SK-N-SH (cell line): ENCODE measurements around the gene ZNRF1. TPM values are rescaled to one million over a fixed set of nuclear protein-coding genes. Genes with fewer than 3 reads are reported as not detected.

Source experiments
- CTCF ChIA-PET: fragments of 300-600, 350-600 bp; formaldehyde crosslinking; extraction: SDS; loops from one replicate; lab custom pipeline; 2021; lab: Yijun Ruan, JAX
- POLR2A ChIA-PET: fragments of 350-600 bp; sonication (Branson Sonifier 250); formaldehyde crosslinking; extraction: SDS; loops from one replicate; lab custom pipeline; 2020; ENCODE audit warnings: antibody characterized with exemption, inconsistent platforms; lab: Yijun Ruan, JAX
- DNase-seq: peaks from one replicate; pipeline ENCODE4 v3.0.0; 2012
- H2AFZ ChIP-seq: fragments of 200-600 bp; sonication (generic); 2 replicates; pipeline ENCODE4 v1.8.1; 2016; ENCODE audit warnings: antibody characterized with exemption, mild to moderate bottlenecking, low read depth
- H3F3A ChIP-seq: fragments of 200-600 bp; sonication (generic); replicated peaks from 2 replicates; pipeline ENCODE3; 2016; ENCODE audit warnings: antibody characterized with exemption, mild to moderate bottlenecking; ENCODE audit not compliant: insufficient read depth
- H3K27ac ChIP-seq, 2 experiments: fragments of 200-500 bp in 1 of 2; fragments of 200-600 bp in 1 of 2; sonication (Bioruptor generic) in 1 of 2; sonication (generic), shearing (Covaris generic) in 1 of 2; 2 replicates each; pipeline versions ENCODE4 v1.5.1 to v1.6.1; 2014 to 2016; ENCODE audit warnings: low read depth in 2 of 2, inconsistent platforms in 1 of 2, low read length in 1 of 2, mild to moderate bottlenecking in 1 of 2, mixed read lengths in 1 of 2
- H3K27me3 ChIP-seq: fragments of 200-600 bp; sonication (generic), shearing (Covaris generic); 2 replicates; pipeline ENCODE4 v1.6.1; 2016; ENCODE audit warnings: mixed run types; ENCODE audit not compliant: insufficient read depth
- H3K36me3 ChIP-seq, 2 experiments: fragments of 200-500 bp in 1 of 2; fragments of 200-600 bp in 1 of 2; sonication (Bioruptor generic) in 1 of 2; sonication (generic) in 1 of 2; replicated peaks in 1 of 2; 2 replicates each; pipeline versions ENCODE3 to v1.5.1; 2014 to 2016; ENCODE audit warnings: low read length in 1 of 2, mild to moderate bottlenecking in 1 of 2; ENCODE audit not compliant: insufficient read depth in 2 of 2, control insufficient read depth in 1 of 2
- H3K4me1 ChIP-seq, 2 experiments: fragments of 200-500 bp in 1 of 2; fragments of 200-600 bp in 1 of 2; sonication (Bioruptor generic) in 1 of 2; sonication (generic), shearing (Covaris generic) in 1 of 2; 2 replicates each; pipeline versions ENCODE4 v1.5.1 to v1.6.1; 2014 to 2016; ENCODE audit warnings: low read depth in 1 of 2, low read length in 1 of 2, mixed run types in 1 of 2; ENCODE audit not compliant: insufficient read depth in 2 of 2, control insufficient read depth in 1 of 2
- H3K4me2 ChIP-seq: fragments of 200-600 bp; sonication (generic), shearing (Covaris generic); 2 replicates; pipeline ENCODE4 v1.6.1; 2017; ENCODE audit warnings: mixed run types
- H3K4me3 ChIP-seq, 2 experiments: fragments of 200-500 bp in 1 of 2; fragments of 200-600 bp in 1 of 2; sonication (Bioruptor generic) in 1 of 2; sonication (generic), shearing (Covaris generic) in 1 of 2; 2 replicates each; pipeline versions ENCODE4 v1.5.1 to v1.8.1; 2014 to 2016; ENCODE audit warnings: low read depth in 2 of 2, inconsistent platforms in 1 of 2, low read length in 1 of 2, mild to moderate bottlenecking in 1 of 2, mixed read lengths in 1 of 2, moderate library complexity in 1 of 2
- H3K79me2 ChIP-seq: fragments of 200-600 bp; sonication (generic); 2 replicates; pipeline ENCODE4 v1.8.1; 2017; ENCODE audit warnings: mild to moderate bottlenecking; ENCODE audit not compliant: insufficient read depth
- H3K9ac ChIP-seq: fragments of 200-600 bp; sonication (generic); 2 replicates; pipeline ENCODE4 v1.6.1; 2017; ENCODE audit warnings: mixed run types
- H3K9me2 ChIP-seq: fragments of 200-600 bp; sonication (generic); 2 replicates; pipeline ENCODE4 v1.6.1; 2017; ENCODE audit warnings: mixed run types
- H3K9me3 ChIP-seq: fragments of 200-600 bp; sonication (generic); 2 replicates; pipeline ENCODE4 v1.6.1; 2017; ENCODE audit warnings: mixed run types, mild to moderate bottlenecking, moderate library complexity
- H4K20me1 ChIP-seq: fragments of 200-600 bp; sonication (generic); 2 replicates; pipeline ENCODE4 v1.6.1; 2017; ENCODE audit warnings: mild to moderate bottlenecking, mixed run types; ENCODE audit not compliant: insufficient read depth
- EP300 ChIP-seq, 2 experiments: IDR thresholded peaks; 2 replicates each; pipeline versions ENCODE4 v1.4.0 to v1.6.1; 2012; ENCODE audit warnings: borderline replicate concordance in 1 of 2, low read depth in 1 of 2, low read length in 1 of 2
- EZH2phosphoT487 ChIP-seq: fragments of 200-600 bp; sonication (generic); IDR thresholded peaks from 2 replicates; pipeline ENCODE4 v1.6.1; 2017; ENCODE audit warnings: low read depth, mixed run types, mild to moderate bottlenecking, antibody characterized with exemption, moderate library complexity, borderline replicate concordance
- FOSL2 ChIP-seq: IDR thresholded peaks from 2 replicates; pipeline ENCODE4 v1.4.0; 2012; ENCODE audit warnings: low read depth, mild to moderate bottlenecking, moderate library complexity, borderline replicate concordance
- FOXJ3 ChIP-seq: sonication (generic); formaldehyde crosslinking; IDR thresholded peaks from 2 replicates; pipeline ENCODE4 v1.5.1; 2020; ENCODE audit warnings: mild to moderate bottlenecking, missing genetic modification reagents
- JUND ChIP-seq: IDR thresholded peaks from 2 replicates; pipeline ENCODE4 v1.4.0; 2012
- NFIC ChIP-seq: IDR thresholded peaks from 2 replicates; pipeline ENCODE4 v1.4.0; 2012; ENCODE audit warnings: borderline replicate concordance
- RCOR1 ChIP-seq: fragments of 150-350 bp; IDR thresholded peaks from 2 replicates; pipeline ENCODE4 v1.6.1; 2017; ENCODE audit warnings: antibody characterized with exemption, low read length
- RXRA ChIP-seq: IDR thresholded peaks from 2 replicates; pipeline ENCODE4 v1.4.0; 2012; ENCODE audit warnings: low read depth, mild to moderate bottlenecking, borderline replicate concordance
- TEAD4 ChIP-seq: IDR thresholded peaks from 2 replicates; pipeline ENCODE4 v1.4.0; 2012; ENCODE audit warnings: mild to moderate bottlenecking, borderline replicate concordance; ENCODE audit not compliant: insufficient read depth
- WGBS: methylation state at CpG from one replicate; pipeline ENCODE4 v1.1.6; 2017; ENCODE audit warnings: low lambda C conversion rate; 5-methylcytosine and 5-hydroxymethylcytosine counted together
- polyA plus RNA-seq, 3 experiments: library from polyadenylated mRNA; depleted of rRNA; stranded (reverse); fragments of >200 nt; gene quantifications; 2 replicates each; pipeline ENCODE4 v1.2.3, GENCODE V29; 2012
- TF ChIP-seq, protein P1 (sequence below): IDR thresholded peaks from 2 replicates; pipeline ENCODE4 v1.4.0; 2012; ENCODE audit warnings: low read depth, borderline replicate concordance
- TF ChIP-seq, protein P2 (sequence below): IDR thresholded peaks from 2 replicates; pipeline ENCODE4 v1.4.0; 2012; ENCODE audit warnings: low read depth
- TF ChIP-seq, protein P3 (sequence below): fragments of 150-350 bp; IDR thresholded peaks from 2 replicates; pipeline ENCODE4 v1.6.1; 2016; ENCODE audit warnings: mild to moderate bottlenecking, low read depth, low read length
- TF ChIP-seq, protein P4 (sequence below): IDR thresholded peaks from 2 replicates; pipeline ENCODE4 v1.6.1; 2012; ENCODE audit warnings: mild to moderate bottlenecking, low read depth, low read length, moderate library complexity

ZNRF1 gene
- polyA plus RNA-seq, 1 of the 3 experiments (the other 2 are of a cell fraction), result 23.7 TPM

DNA sequence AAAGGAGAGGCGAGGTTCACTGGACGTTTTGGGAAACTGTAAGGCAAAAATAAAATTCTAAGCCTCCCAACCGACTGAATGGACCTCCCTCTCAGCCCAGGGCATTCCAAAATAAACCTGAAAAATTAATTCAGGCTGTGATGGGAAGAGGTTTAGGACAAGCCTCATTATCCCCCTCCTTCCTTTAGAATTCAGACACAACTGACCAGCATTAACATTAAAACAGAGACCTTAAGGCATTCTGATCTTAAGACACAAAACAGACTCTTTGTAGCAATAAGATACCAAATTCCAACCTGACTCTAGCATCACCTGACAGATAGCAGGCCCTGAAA lies 118.1 kb downstream of the ZNRF1 start:
- Histone ChIP-seq H2AFZ (no peak overlapping the region), H3K9me2 (no peaks in the 10 kb centered on the region)
- WGBS, result 38% methylated on average over 3 of the region's 3 CpGs

DNA sequence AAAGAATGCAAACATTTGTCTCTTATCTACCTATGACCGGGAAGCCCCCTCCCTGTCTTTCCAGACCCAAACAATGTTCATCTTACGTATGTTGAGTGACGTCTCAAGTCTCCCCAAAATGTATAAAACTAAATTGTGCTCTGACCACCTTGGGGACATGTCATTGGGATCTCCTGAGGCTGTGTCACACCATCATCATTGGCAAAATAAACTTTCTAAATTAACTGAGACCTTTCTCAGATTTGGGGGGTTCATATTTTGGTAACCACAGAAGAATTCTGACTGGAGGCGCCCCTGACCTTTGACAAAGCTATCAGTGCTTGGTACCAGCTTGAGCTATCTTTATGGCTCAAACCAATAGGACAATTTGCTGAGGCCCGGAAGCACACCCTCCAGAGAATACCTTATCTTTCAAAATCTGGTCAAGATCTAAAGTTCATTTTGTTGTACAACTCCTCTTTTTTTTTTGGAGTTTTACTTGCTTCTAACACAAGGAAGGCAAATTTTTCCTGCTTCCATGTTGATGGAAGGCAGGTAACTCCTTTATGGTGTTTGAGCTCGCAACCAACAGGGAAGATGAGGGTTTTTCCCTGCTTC lies 120.2 kb downstream of the ZNRF1 start:
- Histone ChIP-seq H3F3A (no peaks in the 10 kb centered on the region), H3K4me2 (no peak overlapping the region), H3K36me3 (no peaks in the 10 kb centered on the region), H3K27me3 (no peaks in the 10 kb centered on the region), H3K9me3 (0 out of 2 replicates have a peak, but pooled peaks cover 8% of the 10 kb centered on the region), H4K20me1 (no peaks in the 10 kb centered on the region), H2AFZ (no peak overlapping the region), H3K9me2 (no peaks in the 10 kb centered on the region), H3K9ac (no peak overlapping the region), H3K4me1 (peaks cover 0 to 5% of the 10 kb centered on the region in 2 experiments; a peak in 1 of 4 replicates), H3K27ac (no peak overlapping the region), H3K79me2 (no peaks in the 10 kb centered on the region), H3K4me3 (no peak overlapping the region)
- DNase-seq, result no peak
- TF ChIP-seq FOSL2 (no peak), RXRA (no peak), NFIC (no peak), FOXJ3 (CRISPR knock-in tag) (no peak), RCOR1 (no peak)
- ChIA-PET CTCF (interaction anchor here (1.2 to 2.5 kb wide), 3 partner anchors 8 to 121 kb away, joined by 3 to 15 read pairs (median 14); partner anchors contain the start of gene ZNRF1), POLR2A (no interaction called here)
- 61% methylated on average over 6 of the region's 6 CpGs for WGBS

More for the DNA sequence above, 118.1 kb downstream of the ZNRF1 start:
- H3K4me1 ChIP-seq, result peaks cover 0 to 5% of the 10 kb centered on the region in 2 experiments; a peak in 1 of 4 replicates
- H3K36me3 ChIP-seq, result no peaks in the 10 kb centered on the region
- H3K27ac ChIP-seq, result no peak overlapping the region
- H3K4me3 ChIP-seq, result no peak overlapping the region
- TF ChIP-seq, protein P1, sequence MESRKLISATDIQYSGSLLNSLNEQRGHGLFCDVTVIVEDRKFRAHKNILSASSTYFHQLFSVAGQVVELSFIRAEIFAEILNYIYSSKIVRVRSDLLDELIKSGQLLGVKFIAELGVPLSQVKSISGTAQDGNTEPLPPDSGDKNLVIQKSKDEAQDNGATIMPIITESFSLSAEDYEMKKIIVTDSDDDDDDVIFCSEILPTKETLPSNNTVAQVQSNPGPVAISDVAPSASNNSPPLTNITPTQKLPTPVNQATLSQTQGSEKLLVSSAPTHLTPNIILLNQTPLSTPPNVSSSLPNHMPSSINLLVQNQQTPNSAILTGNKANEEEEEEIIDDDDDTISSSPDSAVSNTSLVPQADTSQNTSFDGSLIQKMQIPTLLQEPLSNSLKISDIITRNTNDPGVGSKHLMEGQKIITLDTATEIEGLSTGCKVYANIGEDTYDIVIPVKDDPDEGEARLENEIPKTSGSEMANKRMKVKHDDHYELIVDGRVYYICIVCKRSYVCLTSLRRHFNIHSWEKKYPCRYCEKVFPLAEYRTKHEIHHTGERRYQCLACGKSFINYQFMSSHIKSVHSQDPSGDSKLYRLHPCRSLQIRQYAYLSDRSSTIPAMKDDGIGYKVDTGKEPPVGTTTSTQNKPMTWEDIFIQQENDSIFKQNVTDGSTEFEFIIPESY, result no peak
- TF ChIP-seq, all 33 proteins: peak for 0
- no peaks in the 10 kb centered on the region for H4K20me1 ChIP-seq
- H3K79me2 ChIP-seq, result no peaks in the 10 kb centered on the region
- no peaks in the 10 kb centered on the region for H3F3A ChIP-seq
- no peak for DNase-seq
- POLR2A ChIA-PET, result interaction anchor here (0.7 kb wide), 1 partner anchor 11 kb away, joined by 3 read pairs; no protein-coding TSS in a partner anchor
- CTCF ChIA-PET, result interaction anchor here (0.6 to 1.7 kb wide), 2 partner anchors 102 to 118 kb away, joined by 3 to 11 read pairs; partner anchors contain the start of gene ZNRF1
- H3K9me3 ChIP-seq, result 0 out of 2 replicates have a peak, but pooled peaks cover 5% of the 10 kb centered on the region
- no peak overlapping the region for H3K4me2 ChIP-seq
- no peak overlapping the region for H3K9ac ChIP-seq
- no peaks in the 10 kb centered on the region for H3K27me3 ChIP-seq

DNA sequence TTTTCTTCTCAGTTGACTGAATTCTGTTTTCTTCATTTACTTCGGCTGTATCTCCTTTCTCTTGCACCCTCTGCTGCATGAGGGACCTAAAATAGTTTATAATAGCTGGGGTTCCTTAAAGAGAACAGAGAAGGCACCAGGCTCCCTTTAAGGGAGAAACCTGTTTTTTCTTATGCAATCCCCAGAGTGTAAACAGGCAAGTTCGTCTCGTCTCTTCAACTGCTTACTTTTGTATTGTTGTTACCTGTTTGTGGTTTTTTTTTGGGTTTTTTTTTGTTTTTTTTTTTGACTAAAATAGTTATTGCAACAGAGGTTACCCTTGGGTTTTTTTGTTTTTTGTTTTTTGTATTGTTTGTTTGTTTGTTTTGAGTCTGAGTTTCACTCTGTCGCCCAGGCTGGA lies 121.4 kb downstream of the ZNRF1 start:
- no peak for DNase-seq
- Histone ChIP-seq H3K36me3 (no peaks in the 10 kb centered on the region), H3F3A (no peaks in the 10 kb centered on the region), H3K4me1 (peaks cover 0 to 5% of the 10 kb centered on the region in 2 experiments; a peak in 1 of 4 replicates), H3K9me3 (0 out of 2 replicates have a peak, but pooled peaks cover 8% of the 10 kb centered on the region), H3K9ac (no peak overlapping the region), H2AFZ (no peak overlapping the region), H3K4me2 (no peak overlapping the region), H3K27me3 (no peaks in the 10 kb centered on the region), H3K9me2 (no peaks in the 10 kb centered on the region), H3K4me3 (no peak overlapping the region), H3K79me2 (no peaks in the 10 kb centered on the region), H4K20me1 (no peaks in the 10 kb centered on the region), H3K27ac (no peak overlapping the region)
- WGBS, result 78% methylated on average over 4 of the region's 4 CpGs
- ChIA-PET CTCF (interaction anchor here (0.6 to 2.5 kb wide), 6 partner anchors 9 to 258 kb away, joined by 3 to 15 read pairs (median 8); partner anchors contain the start of gene ZNRF1), POLR2A (interaction anchor here (0.7 kb wide), 1 partner anchor 135 kb away, joined by 3 read pairs; the partner anchor contains the start of gene WDR59)
- TF ChIP-seq EP300 (IDR thresholded peaks at IDR 0.05; ENCODE audit: borderline replicate concordance in 1 of 2, low read depth in 1 of 2, low read length in 1 of 2) (no peak), JUND (no peak), EZH2phosphoT487 (no peak), TEAD4 (no peak), RXRA (no peak)
- TF ChIP-seq, protein P2, sequence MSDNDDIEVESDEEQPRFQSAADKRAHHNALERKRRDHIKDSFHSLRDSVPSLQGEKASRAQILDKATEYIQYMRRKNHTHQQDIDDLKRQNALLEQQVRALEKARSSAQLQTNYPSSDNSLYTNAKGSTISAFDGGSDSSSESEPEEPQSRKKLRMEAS, result no peak
- TF ChIP-seq, protein P3, sequence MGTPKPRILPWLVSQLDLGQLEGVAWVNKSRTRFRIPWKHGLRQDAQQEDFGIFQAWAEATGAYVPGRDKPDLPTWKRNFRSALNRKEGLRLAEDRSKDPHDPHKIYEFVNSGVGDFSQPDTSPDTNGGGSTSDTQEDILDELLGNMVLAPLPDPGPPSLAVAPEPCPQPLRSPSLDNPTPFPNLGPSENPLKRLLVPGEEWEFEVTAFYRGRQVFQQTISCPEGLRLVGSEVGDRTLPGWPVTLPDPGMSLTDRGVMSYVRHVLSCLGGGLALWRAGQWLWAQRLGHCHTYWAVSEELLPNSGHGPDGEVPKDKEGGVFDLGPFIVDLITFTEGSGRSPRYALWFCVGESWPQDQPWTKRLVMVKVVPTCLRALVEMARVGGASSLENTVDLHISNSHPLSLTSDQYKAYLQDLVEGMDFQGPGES, result no peak
- TF ChIP-seq, protein P4, sequence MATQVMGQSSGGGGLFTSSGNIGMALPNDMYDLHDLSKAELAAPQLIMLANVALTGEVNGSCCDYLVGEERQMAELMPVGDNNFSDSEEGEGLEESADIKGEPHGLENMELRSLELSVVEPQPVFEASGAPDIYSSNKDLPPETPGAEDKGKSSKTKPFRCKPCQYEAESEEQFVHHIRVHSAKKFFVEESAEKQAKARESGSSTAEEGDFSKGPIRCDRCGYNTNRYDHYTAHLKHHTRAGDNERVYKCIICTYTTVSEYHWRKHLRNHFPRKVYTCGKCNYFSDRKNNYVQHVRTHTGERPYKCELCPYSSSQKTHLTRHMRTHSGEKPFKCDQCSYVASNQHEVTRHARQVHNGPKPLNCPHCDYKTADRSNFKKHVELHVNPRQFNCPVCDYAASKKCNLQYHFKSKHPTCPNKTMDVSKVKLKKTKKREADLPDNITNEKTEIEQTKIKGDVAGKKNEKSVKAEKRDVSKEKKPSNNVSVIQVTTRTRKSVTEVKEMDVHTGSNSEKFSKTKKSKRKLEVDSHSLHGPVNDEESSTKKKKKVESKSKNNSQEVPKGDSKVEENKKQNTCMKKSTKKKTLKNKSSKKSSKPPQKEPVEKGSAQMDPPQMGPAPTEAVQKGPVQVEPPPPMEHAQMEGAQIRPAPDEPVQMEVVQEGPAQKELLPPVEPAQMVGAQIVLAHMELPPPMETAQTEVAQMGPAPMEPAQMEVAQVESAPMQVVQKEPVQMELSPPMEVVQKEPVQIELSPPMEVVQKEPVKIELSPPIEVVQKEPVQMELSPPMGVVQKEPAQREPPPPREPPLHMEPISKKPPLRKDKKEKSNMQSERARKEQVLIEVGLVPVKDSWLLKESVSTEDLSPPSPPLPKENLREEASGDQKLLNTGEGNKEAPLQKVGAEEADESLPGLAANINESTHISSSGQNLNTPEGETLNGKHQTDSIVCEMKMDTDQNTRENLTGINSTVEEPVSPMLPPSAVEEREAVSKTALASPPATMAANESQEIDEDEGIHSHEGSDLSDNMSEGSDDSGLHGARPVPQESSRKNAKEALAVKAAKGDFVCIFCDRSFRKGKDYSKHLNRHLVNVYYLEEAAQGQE, result no peak
